HG03378 (cell line): ENCODE measurements around the gene RFX7.

Experiments used
- ATAC-seq: cut with Tn5 transposase; IDR thresholded peaks from one replicate; pipeline ENCODE4 v1.9.1; 2021; ENCODE audit warnings: mild to moderate bottlenecking, moderate library complexity; ENCODE audit not compliant: unreplicated experiment

The RFX7 gene

GRCh38 chr15:56244811-56245576, 1.3 kb upstream of the RFX7 start:
- ATAC-seq = no peak

DNA sequence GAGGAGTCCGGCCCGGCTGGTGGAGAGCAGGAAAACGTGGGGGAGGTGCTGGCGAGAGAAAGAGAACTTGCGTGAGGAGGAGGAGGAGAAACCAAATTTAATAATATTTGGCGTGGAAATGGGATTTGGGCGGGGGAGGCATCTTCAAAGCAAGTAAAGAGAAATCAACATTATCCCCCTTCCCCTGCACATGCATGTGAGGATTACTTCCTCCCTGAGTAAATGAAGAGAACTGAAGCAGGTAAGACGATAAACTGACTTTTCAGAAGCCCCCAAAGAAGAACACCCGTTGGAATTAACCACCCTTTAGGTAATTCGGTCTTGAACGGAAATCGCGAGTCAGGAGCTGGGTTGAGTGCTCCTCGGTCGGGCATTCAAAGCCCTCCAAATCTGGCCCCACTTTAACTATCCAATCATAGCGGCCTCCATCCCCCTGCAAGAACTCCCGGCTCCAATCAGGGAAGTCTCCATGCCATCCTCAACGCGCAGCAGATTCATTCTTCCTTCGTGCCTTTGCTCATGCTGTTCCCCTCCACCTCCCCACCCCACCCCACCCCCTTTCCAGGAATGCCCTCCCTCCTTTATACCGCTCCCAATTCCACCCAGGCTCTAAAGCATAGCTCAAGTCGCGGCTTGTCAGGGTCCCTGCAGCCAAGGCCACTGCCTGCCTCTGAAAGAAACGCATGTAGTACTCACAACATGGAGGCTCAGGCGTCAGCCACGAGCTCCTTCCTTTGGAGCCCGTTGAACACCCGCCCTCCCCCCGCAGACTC, 545 bp upstream of the RFX7 start:
- ATAC-seq = no peak

DNA sequence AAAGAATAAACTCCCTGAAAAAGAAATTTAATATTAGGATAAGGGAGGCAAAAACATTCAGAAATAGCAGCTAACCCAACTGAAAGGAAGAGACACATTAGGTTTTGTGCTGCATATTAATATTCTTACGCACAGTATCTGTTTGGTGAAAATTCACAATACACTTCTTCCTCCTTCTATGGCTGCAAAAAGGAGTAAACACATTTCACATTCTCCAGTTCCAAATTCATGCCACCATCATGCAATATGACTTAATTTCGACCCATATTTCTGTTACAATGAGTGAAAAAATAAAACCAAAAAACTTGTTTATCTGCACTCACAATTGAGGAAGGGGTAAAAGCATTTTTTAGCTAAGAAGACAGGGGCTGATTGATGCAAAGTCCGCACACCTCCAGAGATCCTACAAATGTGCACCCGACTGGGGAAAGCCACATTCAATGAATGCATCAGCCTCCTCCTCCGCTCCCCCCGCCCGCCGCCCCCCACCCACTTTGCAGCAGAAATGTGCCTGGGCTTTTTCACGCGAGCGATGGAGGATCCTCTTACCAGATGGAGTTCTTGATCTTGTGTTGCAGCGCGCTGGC, 1.0 kb downstream of the RFX7 start:
- ATAC-seq = no peak

DNA sequence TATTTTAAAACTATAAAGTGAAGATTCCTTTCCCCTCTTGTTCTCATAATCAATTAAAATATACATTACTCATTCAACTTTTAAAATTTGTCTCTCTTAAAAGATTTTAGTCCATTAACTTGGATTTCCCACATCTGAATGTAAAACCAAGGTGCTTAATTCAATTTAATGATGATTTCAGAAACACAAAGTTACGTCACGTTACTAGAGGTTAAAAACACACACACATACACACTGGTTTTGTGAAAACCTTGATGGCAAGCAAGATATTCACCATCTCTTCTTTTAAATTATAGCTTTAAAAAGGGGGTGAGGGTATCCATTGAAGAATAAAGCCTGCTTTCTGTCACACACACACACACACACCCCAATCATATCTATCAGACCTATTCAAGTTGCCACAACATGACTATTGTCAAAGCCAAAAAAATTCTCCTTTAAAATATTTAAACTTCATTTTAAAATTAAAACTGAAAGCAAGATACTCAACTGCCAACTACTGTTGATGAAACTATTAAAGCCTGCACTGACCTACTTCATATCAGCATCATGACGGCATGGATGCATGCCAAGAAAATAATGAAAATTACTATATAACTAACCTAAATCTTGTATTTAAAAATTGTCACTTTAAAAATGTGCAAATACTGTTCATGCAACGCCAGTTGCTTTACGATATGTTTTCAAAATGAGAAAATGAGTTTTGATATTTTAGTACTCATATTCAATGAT, 2.1 kb downstream of the RFX7 start:
- no peak for ATAC-seq

- no peak for ATAC-seq
Observed at GRCh38 chr15:56240390-56240789, 3.3 kb downstream of the RFX7 start.

DNA sequence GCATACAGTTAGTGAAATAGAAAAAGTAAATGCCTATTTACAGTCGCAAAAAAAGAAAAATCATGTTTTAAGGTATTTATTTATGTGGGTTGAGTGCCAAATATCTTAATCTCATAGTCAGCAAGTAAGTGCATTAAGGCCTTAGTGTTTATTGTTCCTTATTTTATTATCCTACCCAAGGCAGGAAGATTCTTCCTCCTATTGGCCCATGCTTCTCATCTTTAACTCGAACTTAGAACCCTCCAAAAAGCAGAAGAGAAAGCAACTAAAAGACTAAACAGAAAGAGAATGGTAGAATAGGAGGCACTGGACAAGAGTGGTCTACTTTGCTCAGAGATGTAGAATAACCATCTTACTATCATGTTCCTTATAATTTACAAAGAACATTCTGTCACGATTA, 7.5 kb downstream of the RFX7 start:
- ATAC-seq = no peak

GRCh38 chr15:56234804-56235203, 8.9 kb downstream of the RFX7 start:
- ATAC-seq = no peak

GRCh38 chr15:56233549-56233948, 10.1 kb downstream of the RFX7 start:
- no peak for ATAC-seq

GRCh38 chr15:56232058-56232457, 11.6 kb downstream of the RFX7 start:
- no peak for ATAC-seq

DNA sequence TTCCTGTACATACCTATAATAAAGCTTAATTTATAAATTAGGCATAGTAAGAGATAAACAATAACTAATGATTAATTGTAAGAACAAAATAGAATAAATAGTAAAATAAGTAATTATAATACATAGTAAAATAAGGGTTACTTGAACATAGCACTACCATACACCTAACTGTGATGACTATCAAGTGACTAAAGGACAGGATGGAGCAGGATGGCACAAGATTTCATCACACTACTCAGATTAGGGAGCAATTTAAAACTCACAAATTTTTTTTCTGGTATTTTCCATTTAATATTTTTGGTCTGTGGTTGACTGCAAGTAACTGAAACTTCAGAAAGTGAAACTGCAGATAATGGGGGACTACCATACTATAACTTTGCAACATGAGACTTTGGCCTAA, 14.8 kb downstream of the RFX7 start:
- no peak for ATAC-seq

DNA sequence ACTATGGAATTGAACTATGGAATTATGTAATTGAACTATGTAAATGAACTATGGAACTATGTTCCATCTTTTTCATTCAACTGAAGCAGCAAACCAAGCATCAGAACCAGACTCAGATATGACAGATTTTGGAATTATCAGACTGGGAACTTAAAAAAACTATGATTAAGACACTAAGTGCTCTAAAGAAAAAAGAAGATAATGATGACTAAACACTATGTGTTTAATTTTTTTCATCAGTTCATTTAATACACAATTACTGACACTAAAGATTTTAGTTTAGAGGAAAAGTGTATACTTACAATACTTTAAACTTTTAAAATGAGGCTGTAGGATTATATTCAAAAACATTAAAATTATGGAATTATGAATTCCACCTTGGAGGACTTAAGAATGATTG, 15.3 kb downstream of the RFX7 start:
- no peak for ATAC-seq

- no peak for ATAC-seq
Observed at GRCh38 chr15:56227780-56228179, 15.9 kb downstream of the RFX7 start.

DNA sequence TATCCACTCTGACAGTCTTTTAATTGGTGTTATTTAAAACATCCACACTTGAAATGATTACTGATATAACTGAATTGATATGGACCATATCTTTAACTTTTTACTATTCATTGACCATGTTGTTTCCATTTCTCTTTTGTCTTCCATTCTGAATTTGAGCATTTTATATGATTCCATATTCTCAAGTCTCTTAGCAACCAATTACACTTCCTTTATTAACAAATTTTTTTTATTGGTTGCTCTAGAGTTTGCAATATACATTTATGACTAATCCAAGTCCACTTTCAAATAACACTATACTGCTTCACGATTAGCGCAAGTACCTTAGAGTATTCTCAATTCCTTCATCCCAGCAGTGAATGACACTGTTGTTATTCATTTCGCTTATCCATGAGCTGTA, 16.4 kb downstream of the RFX7 start:
- no peak for ATAC-seq

DNA sequence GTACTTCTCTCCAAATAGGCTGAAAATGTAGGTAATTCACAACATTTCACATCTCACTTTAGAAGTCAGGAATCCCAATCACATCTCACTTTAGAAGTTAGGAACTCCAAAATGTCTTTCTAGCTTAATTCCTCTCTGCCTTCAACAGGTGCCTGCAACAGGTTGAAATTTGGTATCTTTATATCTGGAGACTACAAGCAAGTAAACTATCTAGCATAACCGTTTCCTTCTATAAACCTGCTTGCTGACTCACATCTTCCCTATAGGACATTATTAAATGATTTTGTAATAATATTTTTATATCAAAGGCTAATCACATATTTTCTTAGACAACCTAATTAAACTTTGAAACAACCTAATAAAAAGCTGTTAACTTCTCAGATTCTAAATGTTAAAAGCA, 18.2 kb downstream of the RFX7 start:
- ATAC-seq = no peak

DNA sequence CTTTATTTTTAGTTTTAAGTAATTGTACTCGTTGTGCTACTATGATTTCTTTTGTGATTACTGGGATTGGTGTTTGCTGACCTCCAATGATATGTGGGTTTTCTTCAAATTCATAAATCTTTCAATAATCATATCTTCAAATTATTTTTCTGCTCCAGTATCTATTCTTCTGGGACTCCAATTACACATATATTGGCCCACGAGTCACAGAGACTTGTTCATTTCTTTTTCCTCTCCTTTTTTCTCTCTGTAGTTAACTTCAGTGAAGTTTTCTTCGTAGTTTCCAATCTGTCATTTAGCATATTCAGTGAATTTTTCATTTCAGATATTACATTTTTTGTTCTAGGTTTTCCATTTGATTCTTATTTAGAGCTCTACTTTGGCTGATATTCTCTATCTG, 21.4 kb downstream of the RFX7 start:
- no peak for ATAC-seq

- no peak for ATAC-seq
Observed at GRCh38 chr15:56217341-56217740, 26.3 kb downstream of the RFX7 start.

DNA sequence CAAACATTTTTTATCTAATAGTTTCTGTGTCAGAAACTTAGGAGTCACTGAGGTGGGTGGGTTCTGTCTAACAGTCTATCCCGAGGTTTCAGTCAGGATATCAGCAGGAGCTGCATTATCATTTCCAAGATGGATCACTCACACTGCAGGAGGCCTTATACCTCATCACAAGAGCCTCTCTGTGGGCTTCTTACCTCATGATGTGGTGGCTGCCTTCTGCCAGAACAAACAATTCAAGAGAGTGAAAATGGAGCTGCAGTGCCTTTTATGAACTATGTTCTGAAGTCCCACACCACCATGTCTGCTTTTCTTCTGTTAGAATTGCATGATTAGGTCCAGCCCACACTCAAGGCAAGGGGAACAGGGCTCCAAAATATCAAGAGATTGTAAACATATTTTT, 27.9 kb downstream of the RFX7 start:
- no peak for ATAC-seq

DNA sequence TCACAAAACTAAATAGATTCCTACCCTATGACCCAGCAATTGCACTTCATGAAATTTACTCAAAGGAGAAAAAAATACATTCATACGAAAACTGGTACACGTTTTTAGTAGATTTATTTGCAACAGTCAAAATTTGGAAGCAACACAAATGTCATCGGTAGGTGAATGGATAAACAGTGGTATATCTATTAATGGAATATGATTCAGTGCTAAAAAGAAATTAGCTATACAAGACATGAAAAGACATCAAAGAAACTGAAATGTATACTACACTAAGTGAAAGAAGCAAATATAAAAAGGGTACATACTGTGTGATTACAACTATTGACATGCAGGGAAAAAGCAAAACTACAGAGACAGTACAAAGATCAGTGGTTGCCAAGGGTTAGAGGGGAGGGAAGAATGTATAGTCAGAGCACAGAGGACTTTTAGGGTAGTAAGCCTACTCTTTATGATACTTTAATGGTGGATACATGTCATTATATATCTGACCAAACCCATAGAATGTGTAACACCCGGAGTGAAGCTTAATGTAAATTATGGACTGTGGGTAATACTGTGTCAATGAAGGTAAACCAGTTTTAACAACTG, 31.6 kb downstream of the RFX7 start:
- no peak for ATAC-seq

DNA sequence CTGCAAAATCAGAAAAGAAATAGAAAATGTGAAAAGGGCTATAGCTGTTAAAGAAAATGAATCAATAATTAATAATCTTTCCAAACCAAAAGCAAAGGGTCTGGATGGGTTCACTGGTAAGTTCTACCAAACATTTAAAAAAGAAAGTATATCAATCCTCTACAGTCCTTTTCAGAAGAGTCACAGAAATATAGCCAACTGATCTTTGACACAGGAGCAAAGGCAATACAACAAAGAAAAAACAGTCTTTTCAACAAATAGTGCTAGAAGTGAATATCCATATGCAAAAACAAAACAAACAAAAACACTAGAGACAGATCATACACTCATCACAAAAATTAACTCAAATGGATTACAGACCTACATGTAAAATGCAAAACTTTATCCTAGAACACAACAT, 32.6 kb downstream of the RFX7 start:
- no peak for ATAC-seq

GRCh38 chr15:56208641-56209155, 35.0 kb downstream of the RFX7 start:
- no peak for ATAC-seq

- ATAC-seq = no peak
Observed at GRCh38 chr15:56208185-56208584, 35.5 kb downstream of the RFX7 start.
